HCT116 (cell line): ENCODE measurements around the gene FHIT. TPM values are rescaled to one million over a fixed set of nuclear protein-coding genes. Genes with fewer than 3 reads are reported as not detected.

Experiments used
- ATAC-seq: fragments of 200-7000 bp; cut with Tn5 transposase; 2 replicates; pipeline ENCODE4 v1.9.1; 2020; ENCODE audit warnings: mild to moderate bottlenecking, moderate library complexity
- BruUV-seq: library from RNA; stranded (reverse); fragments of 400-500 nt; replicated peaks from 2 replicates; lab custom pipeline; 2021; lab: Mats Ljungman, UMichigan
- CTCF ChIA-PET: fragments of 300-600 bp; sonication (Branson Sonifier 250); formaldehyde crosslinking; loops from one replicate; lab custom pipeline; 2021; ENCODE audit warnings: antibody characterized with exemption; lab: Charles Lee
- POLR2A ChIA-PET: fragments of 300-600, 350-600 bp; sonication (Branson Sonifier 250); formaldehyde crosslinking; loops from one replicate; lab custom pipeline; 2021; ENCODE audit warnings: antibody characterized with exemption; lab: Charles Lee
- RAD21 ChIA-PET, 2 experiments: fragments of 300-600 bp; sonication (Branson Sonifier 250); formaldehyde crosslinking; loops; one replicate each; lab custom pipeline; 2023; ENCODE audit warnings: low total read pairs in 2 of 2; ENCODE audit not compliant: uncharacterized antibody in 2 of 2, unreplicated experiment in 2 of 2, low non-redundant PET in 1 of 2; lab: Charles Lee
- DNase-seq: peaks from one replicate; pipeline ENCODE4 v3.0.0-alpha.2; 2010; ENCODE audit warnings: low read depth, low spot score
- H2AFZ ChIP-seq: fragments of 200-600 bp; shearing (Covaris generic), sonication (generic); 2 replicates; pipeline ENCODE4 v1.6.1; 2017; ENCODE audit warnings: low read depth, mixed run types, mixed read lengths, antibody characterized with exemption, low read length; ENCODE audit not compliant: poor library complexity, severe bottlenecking
- H3K27ac ChIP-seq: 2 replicates; pipeline ENCODE4 v1.5.1; 2012; ENCODE audit warnings: low read depth, low read length
- H3K27me3 ChIP-seq: fragments of 200-600 bp; sonication (generic); 2 replicates; pipeline ENCODE4 v1.6.1; 2016; ENCODE audit warnings: mixed run types, low read length, mixed read lengths; ENCODE audit not compliant: insufficient read depth
- H3K36me3 ChIP-seq, 2 experiments: fragments of 200-500 bp in 1 of 2; fragments of 200-600 bp in 1 of 2; sonication (Bioruptor generic) in 1 of 2; sonication (generic) in 1 of 2; 2 replicates each; pipeline versions ENCODE4 v1.5.1 to v1.6.1; 2014 to 2016; ENCODE audit warnings: low read length in 2 of 2, inconsistent platforms in 1 of 2, mixed read lengths in 1 of 2, mixed run types in 1 of 2; ENCODE audit not compliant: insufficient read depth in 2 of 2, control insufficient read depth in 1 of 2
- H3K4me1 ChIP-seq, 2 experiments: fragments of 200-600 bp in 1 of 2; sonication (generic) in 1 of 2; 2 replicates each; pipeline versions ENCODE4 v1.5.1 to v1.6.1; 2012 to 2017; ENCODE audit warnings: low read length in 2 of 2, inconsistent platforms in 1 of 2, mild to moderate bottlenecking in 1 of 2, mixed read lengths in 1 of 2, mixed run types in 1 of 2, moderate library complexity in 1 of 2; ENCODE audit not compliant: insufficient read depth in 2 of 2, control insufficient read depth in 1 of 2
- H3K4me2 ChIP-seq: fragments of 200-600 bp; sonication (generic); 2 replicates; pipeline ENCODE4 v1.6.1; 2017; ENCODE audit warnings: mixed run types, low read length, mixed read lengths
- H3K4me3 ChIP-seq, 2 experiments: fragments of 200-600 bp in 1 of 2; sonication (generic) in 1 of 2; replicated peaks in 1 of 2; 2 replicates each; pipeline ENCODE4 v1.5.1; 2011 to 2016; ENCODE audit warnings: low read length in 2 of 2, control low read depth in 1 of 2, low read depth in 1 of 2, mild to moderate bottlenecking in 1 of 2, mixed read lengths in 1 of 2, mixed run types in 1 of 2
- H3K79me2 ChIP-seq: fragments of 200-600 bp; sonication (generic); 2 replicates; pipeline ENCODE4 v1.6.1; 2017; ENCODE audit warnings: mild to moderate bottlenecking, mixed run types, low read length, moderate library complexity, mixed read lengths; ENCODE audit not compliant: insufficient read depth
- H3K9ac ChIP-seq: fragments of 200-600 bp; sonication (generic); 2 replicates; pipeline ENCODE4 v1.6.1; 2016; ENCODE audit warnings: low read length, mixed read lengths
- H3K9me2 ChIP-seq: fragments of 200-600 bp; sonication (generic), shearing (Covaris generic); 2 replicates; pipeline ENCODE4 v1.6.1; 2017; ENCODE audit warnings: mixed run types, mild to moderate bottlenecking, moderate library complexity; ENCODE audit not compliant: insufficient read depth
- H3K9me3 ChIP-seq, 2 experiments: fragments of 200-500 bp in 1 of 2; fragments of 200-600 bp in 1 of 2; sonication (Bioruptor generic) in 1 of 2; sonication (generic) in 1 of 2; 2 replicates each; pipeline ENCODE4 v1.6.1; 2014 to 2017; ENCODE audit warnings: low read length in 2 of 2, mixed read lengths in 2 of 2, inconsistent platforms in 1 of 2, low read depth in 1 of 2, mild to moderate bottlenecking in 1 of 2, mixed run types in 1 of 2, moderate library complexity in 1 of 2; ENCODE audit not compliant: control insufficient read depth in 1 of 2, insufficient read depth in 1 of 2
- H4K20me1 ChIP-seq: fragments of 200-600 bp; sonication (generic), shearing (Covaris generic); 2 replicates; pipeline ENCODE4 v1.6.1; 2017; ENCODE audit warnings: mixed run types, mild to moderate bottlenecking, moderate library complexity; ENCODE audit not compliant: insufficient read depth
- CBX3 ChIP-seq: IDR thresholded peaks from 2 replicates; pipeline ENCODE4 v1.6.1; 2012; ENCODE audit warnings: low read depth
- CEBPB ChIP-seq: IDR thresholded peaks from 2 replicates; pipeline ENCODE4 v1.6.1; 2012; ENCODE audit warnings: low read depth
- EGR1 ChIP-seq: IDR thresholded peaks from 2 replicates; pipeline ENCODE4 v1.6.1; 2012; ENCODE audit warnings: low read depth
- ELF1 ChIP-seq: IDR thresholded peaks from 2 replicates; pipeline ENCODE4 v1.6.1; 2012; ENCODE audit warnings: low read depth, borderline replicate concordance
- EZH2 ChIP-seq: fragments of 200-600 bp; sonication (generic); IDR thresholded peaks from 2 replicates; pipeline ENCODE4 v1.6.1; 2017; ENCODE audit warnings: antibody characterized with exemption, mixed run types
- EZH2phosphoT487 ChIP-seq: fragments of 200-600 bp; IDR thresholded peaks from 2 replicates; pipeline ENCODE4 v1.6.1; 2018; ENCODE audit warnings: antibody characterized with exemption, borderline replicate concordance
- FOSL1 ChIP-seq: IDR thresholded peaks from 2 replicates; pipeline ENCODE4 v1.6.1; 2012; ENCODE audit warnings: low read depth
- JUND ChIP-seq: IDR thresholded peaks from 2 replicates; pipeline ENCODE4 v1.6.1; 2012
- MAX ChIP-seq: IDR thresholded peaks from 2 replicates; pipeline ENCODE4 v1.6.1; 2012
- POLR2A ChIP-seq: IDR thresholded peaks from 2 replicates; pipeline ENCODE4 v1.7.0; 2011; ENCODE audit warnings: borderline replicate concordance; ENCODE audit not compliant: insufficient read depth, insufficient read length; ENCODE audit errors: extremely low read depth
- POLR2AphosphoS5 ChIP-seq: IDR thresholded peaks from 2 replicates; pipeline ENCODE4 v1.6.1; 2011; ENCODE audit warnings: mild to moderate bottlenecking, low read depth, low read length, moderate library complexity
- SIN3A ChIP-seq: IDR thresholded peaks from 2 replicates; pipeline ENCODE4 v1.6.1; 2012; ENCODE audit warnings: low read depth
- SP1 ChIP-seq: IDR thresholded peaks from 2 replicates; pipeline ENCODE4 v1.6.1; 2012; ENCODE audit warnings: low read depth
- SRF ChIP-seq: IDR thresholded peaks from 2 replicates; pipeline ENCODE4 v1.6.1; 2012; ENCODE audit warnings: low read depth
- TCF7L2 ChIP-seq: IDR thresholded peaks from 2 replicates; pipeline ENCODE4 v1.7.0; 2011; ENCODE audit warnings: borderline replicate concordance, inconsistent platforms; ENCODE audit not compliant: insufficient read depth, insufficient read length; ENCODE audit errors: extremely low read depth
- YY1 ChIP-seq: IDR thresholded peaks from 2 replicates; pipeline ENCODE4 v1.6.1; 2011; ENCODE audit warnings: low read length, low read depth, moderate library complexity, mild to moderate bottlenecking; ENCODE audit not compliant: insufficient replicate concordance; ENCODE audit errors: extremely low read depth
- ZNF274 ChIP-seq: fragments of 200-500 bp; sonication (Bioruptor generic); IDR thresholded peaks from 2 replicates; pipeline ENCODE4 v1.6.1; 2014; ENCODE audit warnings: mild to moderate bottlenecking, low read depth, low read length, inconsistent platforms
- intact Hi-C: fragments of 100-400 bp; cut with micrococcal nuclease; formaldehyde crosslinking; loops from 2 replicates; pipeline ENCODE4 v1.10.0; 2022
- total RNA-seq: library from RNA; stranded (reverse); gene quantifications from one replicate; pipeline ENCODE4 v1.2.1, GENCODE V29; 2021; ENCODE audit not compliant: unreplicated experiment
- TF ChIP-seq, protein P1 (sequence below): IDR thresholded peaks from 2 replicates; pipeline ENCODE4 v1.6.1; 2011; ENCODE audit warnings: mild to moderate bottlenecking, low read length, moderate library complexity; ENCODE audit not compliant: insufficient replicate concordance; ENCODE audit errors: extremely low read depth
- TF ChIP-seq, protein P2 (sequence below): IDR thresholded peaks from 2 replicates; pipeline ENCODE4 v1.6.1; 2012
- TF ChIP-seq, protein P3 (sequence below): IDR thresholded peaks from 2 replicates; pipeline ENCODE4 v1.6.1; 2012; ENCODE audit warnings: low read depth

The FHIT gene
- total RNA-seq, 1 experiment from 2014 or later: 20.1 TPM

DNA sequence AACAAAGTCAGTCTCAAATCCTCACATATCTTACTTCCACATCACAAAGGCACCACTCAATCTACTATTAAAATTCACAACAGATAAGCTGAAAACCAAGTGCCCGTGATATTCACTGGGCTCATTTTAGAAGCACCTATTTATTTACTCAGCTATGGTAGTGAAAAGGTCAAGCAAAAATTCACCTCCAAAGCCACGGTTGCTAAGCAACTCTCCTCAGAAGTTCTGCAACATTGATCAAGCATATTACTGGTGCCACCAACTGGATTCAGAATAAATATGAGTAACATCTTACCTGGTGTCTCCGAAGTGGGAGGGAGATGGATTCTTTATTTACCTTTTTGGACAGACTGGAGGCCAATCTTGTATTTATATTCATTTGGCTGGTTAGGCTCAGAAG lies 714.8 kb downstream of the FHIT start:
- intact Hi-C loops: no loop called here
- no peak overlapping the region for H3K9ac ChIP-seq
- CTCF ChIA-PET: no interaction called here
- no peak overlapping the region for H3K27ac ChIP-seq
- TF ChIP-seq CBX3 (no peak), EZH2 (no peak), YY1 (no peak), SP1 (no peak), SRF (no peak), MAX (no peak), EGR1 (no peak), SIN3A (no peak), POLR2A (no peak), ZNF274 (no peak), JUND (no peak), POLR2AphosphoS5 (no peak), EZH2phosphoT487 (no peak), FOSL1 (no peak), CEBPB (no peak), TCF7L2 (no peak), ELF1 (no peak)
- TF ChIP-seq, protein P1, sequence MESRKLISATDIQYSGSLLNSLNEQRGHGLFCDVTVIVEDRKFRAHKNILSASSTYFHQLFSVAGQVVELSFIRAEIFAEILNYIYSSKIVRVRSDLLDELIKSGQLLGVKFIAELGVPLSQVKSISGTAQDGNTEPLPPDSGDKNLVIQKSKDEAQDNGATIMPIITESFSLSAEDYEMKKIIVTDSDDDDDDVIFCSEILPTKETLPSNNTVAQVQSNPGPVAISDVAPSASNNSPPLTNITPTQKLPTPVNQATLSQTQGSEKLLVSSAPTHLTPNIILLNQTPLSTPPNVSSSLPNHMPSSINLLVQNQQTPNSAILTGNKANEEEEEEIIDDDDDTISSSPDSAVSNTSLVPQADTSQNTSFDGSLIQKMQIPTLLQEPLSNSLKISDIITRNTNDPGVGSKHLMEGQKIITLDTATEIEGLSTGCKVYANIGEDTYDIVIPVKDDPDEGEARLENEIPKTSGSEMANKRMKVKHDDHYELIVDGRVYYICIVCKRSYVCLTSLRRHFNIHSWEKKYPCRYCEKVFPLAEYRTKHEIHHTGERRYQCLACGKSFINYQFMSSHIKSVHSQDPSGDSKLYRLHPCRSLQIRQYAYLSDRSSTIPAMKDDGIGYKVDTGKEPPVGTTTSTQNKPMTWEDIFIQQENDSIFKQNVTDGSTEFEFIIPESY: no peak
- TF ChIP-seq, protein P2, sequence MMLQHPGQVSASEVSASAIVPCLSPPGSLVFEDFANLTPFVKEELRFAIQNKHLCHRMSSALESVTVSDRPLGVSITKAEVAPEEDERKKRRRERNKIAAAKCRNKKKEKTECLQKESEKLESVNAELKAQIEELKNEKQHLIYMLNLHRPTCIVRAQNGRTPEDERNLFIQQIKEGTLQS: no peak
- TF ChIP-seq, protein P3, sequence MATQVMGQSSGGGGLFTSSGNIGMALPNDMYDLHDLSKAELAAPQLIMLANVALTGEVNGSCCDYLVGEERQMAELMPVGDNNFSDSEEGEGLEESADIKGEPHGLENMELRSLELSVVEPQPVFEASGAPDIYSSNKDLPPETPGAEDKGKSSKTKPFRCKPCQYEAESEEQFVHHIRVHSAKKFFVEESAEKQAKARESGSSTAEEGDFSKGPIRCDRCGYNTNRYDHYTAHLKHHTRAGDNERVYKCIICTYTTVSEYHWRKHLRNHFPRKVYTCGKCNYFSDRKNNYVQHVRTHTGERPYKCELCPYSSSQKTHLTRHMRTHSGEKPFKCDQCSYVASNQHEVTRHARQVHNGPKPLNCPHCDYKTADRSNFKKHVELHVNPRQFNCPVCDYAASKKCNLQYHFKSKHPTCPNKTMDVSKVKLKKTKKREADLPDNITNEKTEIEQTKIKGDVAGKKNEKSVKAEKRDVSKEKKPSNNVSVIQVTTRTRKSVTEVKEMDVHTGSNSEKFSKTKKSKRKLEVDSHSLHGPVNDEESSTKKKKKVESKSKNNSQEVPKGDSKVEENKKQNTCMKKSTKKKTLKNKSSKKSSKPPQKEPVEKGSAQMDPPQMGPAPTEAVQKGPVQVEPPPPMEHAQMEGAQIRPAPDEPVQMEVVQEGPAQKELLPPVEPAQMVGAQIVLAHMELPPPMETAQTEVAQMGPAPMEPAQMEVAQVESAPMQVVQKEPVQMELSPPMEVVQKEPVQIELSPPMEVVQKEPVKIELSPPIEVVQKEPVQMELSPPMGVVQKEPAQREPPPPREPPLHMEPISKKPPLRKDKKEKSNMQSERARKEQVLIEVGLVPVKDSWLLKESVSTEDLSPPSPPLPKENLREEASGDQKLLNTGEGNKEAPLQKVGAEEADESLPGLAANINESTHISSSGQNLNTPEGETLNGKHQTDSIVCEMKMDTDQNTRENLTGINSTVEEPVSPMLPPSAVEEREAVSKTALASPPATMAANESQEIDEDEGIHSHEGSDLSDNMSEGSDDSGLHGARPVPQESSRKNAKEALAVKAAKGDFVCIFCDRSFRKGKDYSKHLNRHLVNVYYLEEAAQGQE: no peak
- DNase-seq (no peak), ATAC-seq (no peak)
- no peak overlapping the region for H3K4me3 ChIP-seq
- POLR2A ChIA-PET: no interaction called here
- no peaks in the 10 kb centered on the region for H3K4me1 ChIP-seq
- RAD21 ChIA-PET: no interaction called here
- no peaks in the 10 kb centered on the region for H4K20me1 ChIP-seq
- H3K27me3 ChIP-seq: no peaks in the 10 kb centered on the region
- H2AFZ ChIP-seq: no peak overlapping the region
- no peaks in the 10 kb centered on the region for H3K36me3 ChIP-seq
- H3K9me2 ChIP-seq: no peaks in the 10 kb centered on the region
- H3K9me3 ChIP-seq: no peaks in the 10 kb centered on the region
- no peak overlapping the region for H3K4me2 ChIP-seq
- BruUV-seq: no TSS peak
- no peaks in the 10 kb centered on the region for H3K79me2 ChIP-seq
